OCI-LY3 (cell line): ENCODE results near the gene AFF1.

Experiments
- H2AFZ ChIP-seq: fragments of 200-600, 300-600 bp; shearing (Covaris generic); 2 replicates; pipeline ENCODE4 v1.6.0; 2014; ENCODE audit warnings: antibody characterized with exemption, low read depth, low read length
- H3K27ac ChIP-seq: fragments of 200-600, 300-600 bp; sonication (generic); 2 replicates; pipeline ENCODE4 v1.5.1; 2014; ENCODE audit warnings: mild to moderate bottlenecking, low read length, moderate library complexity, mixed read lengths
- H3K27me3 ChIP-seq: fragments of 200-600, 300-600 bp; sonication (generic); 2 replicates; pipeline ENCODE4 v1.6.1; 2014; ENCODE audit warnings: low read depth, low read length, mixed read lengths
- H3K36me3 ChIP-seq: fragments of 200-600, 300-600 bp; sonication (generic); replicated peaks from 2 replicates; pipeline ENCODE3; 2014; ENCODE audit warnings: low read depth, low read length, mixed read lengths
- H3K4me1 ChIP-seq: fragments of 300-600, 200-600 bp; sonication (generic); 2 replicates; pipeline ENCODE4 v1.6.1; 2014; ENCODE audit warnings: low read length, mixed read lengths
- H3K4me2 ChIP-seq: fragments of 200-600, 300-600 bp; sonication (generic); 2 replicates; pipeline ENCODE4 v1.6.1; 2014; ENCODE audit warnings: low read length, mixed read lengths
- H3K4me3 ChIP-seq: fragments of 300-600, 200-600 bp; sonication (generic); 2 replicates; pipeline ENCODE4 v1.5.1; 2014; ENCODE audit warnings: antibody characterized with exemption, mild to moderate bottlenecking, low read length, moderate library complexity
- H3K79me2 ChIP-seq: fragments of 300-600, 200-600 bp; shearing (Covaris generic); 2 replicates; pipeline ENCODE4 v1.6.1; 2014; ENCODE audit warnings: mild to moderate bottlenecking, low read length, mixed read lengths
- H3K9ac ChIP-seq: fragments of 300-600, 200-600 bp; shearing (Covaris generic); 2 replicates; pipeline ENCODE4 v1.6.0; 2014; ENCODE audit warnings: mild to moderate bottlenecking, low read length, moderate library complexity
- H3K9me3 ChIP-seq: fragments of 200-600, 300-600 bp; shearing (Covaris generic); 2 replicates; pipeline ENCODE4 v1.6.1; 2014; ENCODE audit warnings: low read length, mixed read lengths; ENCODE audit not compliant: insufficient read depth
- H4K20me1 ChIP-seq: fragments of 200-600, 300-600 bp; sonication (generic); 2 replicates; pipeline ENCODE4 v1.6.1; 2016; ENCODE audit warnings: low read length, mixed read lengths; ENCODE audit not compliant: insufficient read depth
- EZH2phosphoT487 ChIP-seq: fragments of 200-600 bp; shearing (Covaris generic); IDR thresholded peaks from 2 replicates; pipeline ENCODE4 v1.6.1; 2018; ENCODE audit warnings: antibody characterized with exemption, mixed run types, low read depth
- TF ChIP-seq, protein P1 (sequence below): fragments of 200-600, 300-600 bp; sonication (generic); IDR thresholded peaks from 2 replicates; pipeline ENCODE4 v1.5.1; 2014; ENCODE audit warnings: antibody characterized with exemption, low read length, low read depth

AFF1 gene

DNA sequence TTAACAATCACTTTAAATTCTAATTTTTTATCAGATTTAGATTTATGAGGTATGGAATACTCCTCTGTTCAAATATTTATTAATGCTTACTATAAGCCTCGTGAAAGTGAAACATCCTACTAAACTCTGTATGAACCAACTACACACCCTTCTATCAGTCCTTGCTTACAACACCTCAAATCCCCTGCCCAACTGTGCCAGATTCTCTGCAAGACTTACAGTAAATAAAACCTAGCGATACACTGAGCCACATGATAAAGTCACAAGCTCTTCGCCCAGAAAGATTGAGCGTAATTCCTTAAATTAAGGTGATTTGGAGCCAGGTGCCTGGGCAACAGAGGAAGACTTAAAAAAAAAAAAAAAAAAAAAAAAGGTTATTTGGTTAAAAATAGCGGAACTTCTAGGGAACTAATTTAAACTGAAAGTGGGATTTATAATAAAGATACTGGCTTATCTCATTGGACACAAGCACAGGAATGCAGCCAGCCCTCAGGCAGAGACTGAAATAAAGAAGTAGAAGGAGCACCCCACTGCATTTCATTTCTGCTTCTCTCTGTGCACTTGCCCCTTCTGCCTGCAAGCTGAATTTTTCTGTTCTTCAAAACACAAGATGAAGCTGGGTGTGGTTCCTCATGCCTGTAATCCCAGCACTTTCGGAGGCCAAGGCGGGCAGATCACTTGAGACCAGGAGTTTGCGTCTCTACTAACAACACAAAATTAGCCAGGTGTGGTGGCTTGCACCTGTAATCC, 25.1 kb upstream of the AFF1 start:
- Histone ChIP-seq H3K36me3 (no peaks in the 10 kb centered on the region), H3K4me2 (peak overlapping the region; percentile 57), H3K27ac (0 out of 2 replicates have a peak overlapping the region, but pooled peaks have one; percentile 1), H3K4me1 (peaks cover 44% of the 10 kb centered on the region), H3K9ac (no peak overlapping the region), H3K27me3 (no peaks in the 10 kb centered on the region), H3K4me3 (peak overlapping the region; percentile 27), H2AFZ (no peak overlapping the region), H3K79me2 (no peaks in the 10 kb centered on the region), H4K20me1 (no peaks in the 10 kb centered on the region), H3K9me3 (no peaks in the 10 kb centered on the region)
- no peak for TF ChIP-seq EZH2phosphoT487
- TF ChIP-seq, protein P1, sequence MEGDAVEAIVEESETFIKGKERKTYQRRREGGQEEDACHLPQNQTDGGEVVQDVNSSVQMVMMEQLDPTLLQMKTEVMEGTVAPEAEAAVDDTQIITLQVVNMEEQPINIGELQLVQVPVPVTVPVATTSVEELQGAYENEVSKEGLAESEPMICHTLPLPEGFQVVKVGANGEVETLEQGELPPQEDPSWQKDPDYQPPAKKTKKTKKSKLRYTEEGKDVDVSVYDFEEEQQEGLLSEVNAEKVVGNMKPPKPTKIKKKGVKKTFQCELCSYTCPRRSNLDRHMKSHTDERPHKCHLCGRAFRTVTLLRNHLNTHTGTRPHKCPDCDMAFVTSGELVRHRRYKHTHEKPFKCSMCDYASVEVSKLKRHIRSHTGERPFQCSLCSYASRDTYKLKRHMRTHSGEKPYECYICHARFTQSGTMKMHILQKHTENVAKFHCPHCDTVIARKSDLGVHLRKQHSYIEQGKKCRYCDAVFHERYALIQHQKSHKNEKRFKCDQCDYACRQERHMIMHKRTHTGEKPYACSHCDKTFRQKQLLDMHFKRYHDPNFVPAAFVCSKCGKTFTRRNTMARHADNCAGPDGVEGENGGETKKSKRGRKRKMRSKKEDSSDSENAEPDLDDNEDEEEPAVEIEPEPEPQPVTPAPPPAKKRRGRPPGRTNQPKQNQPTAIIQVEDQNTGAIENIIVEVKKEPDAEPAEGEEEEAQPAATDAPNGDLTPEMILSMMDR: no peak

DNA sequence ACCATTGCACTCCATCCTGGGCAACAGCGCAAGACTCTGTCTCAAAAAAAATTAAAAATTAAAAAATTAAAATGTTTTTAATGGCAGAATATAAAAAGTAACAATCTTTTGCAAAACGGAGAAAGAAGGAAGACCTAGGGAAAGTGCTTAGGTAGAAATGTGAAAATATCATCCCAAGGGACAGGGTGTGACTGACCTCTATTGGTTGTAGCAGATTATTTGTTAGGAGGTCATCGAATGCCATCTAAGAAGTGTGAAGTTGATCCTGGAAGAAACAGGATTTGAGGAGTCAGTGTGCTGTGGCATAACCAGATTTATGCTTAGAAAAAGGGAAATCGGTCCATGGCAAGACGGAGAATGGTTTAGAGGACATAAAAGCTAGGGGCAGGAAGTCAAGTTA, 24.4 kb upstream of the AFF1 start:
- no peak for TF ChIP-seq EZH2phosphoT487
- TF ChIP-seq, protein P1: peak; percentile 29
- Histone ChIP-seq H4K20me1 (no peaks in the 10 kb centered on the region), H3K9ac (no peak overlapping the region), H3K4me2 (peak overlapping the region; percentile 57), H3K9me3 (no peaks in the 10 kb centered on the region), H3K27me3 (no peaks in the 10 kb centered on the region), H3K4me1 (peaks cover 44% of the 10 kb centered on the region), H3K79me2 (no peaks in the 10 kb centered on the region), H2AFZ (no peak overlapping the region), H3K36me3 (no peaks in the 10 kb centered on the region), H3K27ac (no peak overlapping the region), H3K4me3 (peak overlapping the region; percentile 27)

DNA sequence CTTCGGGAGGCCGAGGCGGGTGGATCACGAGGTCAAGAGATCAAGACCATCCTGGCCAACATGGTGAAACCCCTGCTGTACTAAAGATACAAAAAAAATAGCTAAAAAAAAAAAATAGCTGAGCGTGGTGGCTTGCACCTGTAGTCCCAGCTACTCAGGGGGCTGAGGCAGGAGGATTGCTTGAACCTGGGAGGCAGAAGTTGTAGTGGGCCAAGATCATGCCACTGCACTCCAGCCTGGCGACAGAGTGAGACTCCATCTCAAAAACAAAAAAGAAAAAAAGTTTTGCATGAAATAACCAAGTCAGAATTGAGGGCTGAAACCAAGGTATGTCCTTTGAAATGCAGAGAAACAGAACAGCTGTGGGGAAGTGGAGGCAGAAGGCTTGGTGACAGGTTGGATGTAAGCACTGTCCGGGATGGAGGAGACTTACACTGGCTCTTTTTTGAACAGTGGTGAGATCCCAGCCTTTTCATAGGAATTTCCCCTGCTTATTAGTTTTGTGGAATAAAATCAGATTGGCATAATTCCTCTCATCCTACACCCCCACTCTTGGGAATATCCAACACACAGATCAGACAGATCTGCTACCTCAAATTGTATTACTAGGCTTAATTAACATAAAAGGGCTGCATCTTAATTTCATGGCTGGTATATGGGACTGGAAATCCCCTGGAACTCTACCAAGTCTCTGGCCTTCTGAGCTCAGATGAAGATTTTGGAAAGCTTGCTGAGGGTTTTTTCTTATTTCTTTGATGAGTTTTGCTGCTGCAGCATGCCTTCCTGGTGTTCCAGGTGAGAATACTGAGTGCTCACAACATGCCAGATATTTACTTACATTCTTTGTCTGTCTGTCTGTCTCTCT, 23.8 kb upstream of the AFF1 start:
- H3K4me1 ChIP-seq: peaks cover 44% of the 10 kb centered on the region
- no peaks in the 10 kb centered on the region for H3K9me3 ChIP-seq
- no peak overlapping the region for H2AFZ ChIP-seq
- TF ChIP-seq EZH2phosphoT487: no peak
- TF ChIP-seq, protein P1: no peak
- H3K4me2 ChIP-seq: peak overlapping the region; percentile 57
- H3K36me3 ChIP-seq: no peaks in the 10 kb centered on the region
- H3K27me3 ChIP-seq: no peaks in the 10 kb centered on the region
- no peaks in the 10 kb centered on the region for H3K79me2 ChIP-seq
- H3K4me3 ChIP-seq: no peak overlapping the region; the same call in 1 of the 2 replicates
- no peak overlapping the region for H3K27ac ChIP-seq
- H3K9ac ChIP-seq: no peak overlapping the region
- H4K20me1 ChIP-seq: no peaks in the 10 kb centered on the region

DNA sequence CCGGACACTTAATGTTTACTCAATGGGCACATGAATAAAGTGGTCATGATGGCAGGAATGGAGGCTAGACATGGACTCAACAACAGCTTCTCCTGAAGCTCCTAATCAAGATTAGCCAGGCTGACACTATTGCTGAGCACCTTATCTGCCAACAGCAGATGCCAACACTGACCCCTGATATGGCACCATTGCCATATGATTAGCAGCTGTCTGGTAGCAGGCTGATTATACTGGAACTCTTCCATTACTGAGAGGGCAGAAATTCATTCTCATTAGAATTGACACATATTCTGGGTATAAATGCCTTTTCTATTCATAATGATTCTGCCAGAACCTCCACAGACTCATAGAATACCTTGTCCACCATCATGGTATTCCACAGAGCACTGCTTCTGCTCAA, 18.4 kb upstream of the AFF1 start:
- Histone ChIP-seq H2AFZ (no peak overlapping the region), H4K20me1 (no peaks in the 10 kb centered on the region), H3K4me1 (peaks cover 11% of the 10 kb centered on the region), H3K4me3 (no peak overlapping the region), H3K4me2 (no peak overlapping the region), H3K9me3 (no peaks in the 10 kb centered on the region), H3K27ac (no peak overlapping the region), H3K9ac (no peak overlapping the region), H3K36me3 (no peaks in the 10 kb centered on the region), H3K79me2 (no peaks in the 10 kb centered on the region), H3K27me3 (no peaks in the 10 kb centered on the region)
- TF ChIP-seq EZH2phosphoT487: no peak
- TF ChIP-seq, protein P1: no peak
